GM23338 (cell line): Measurements from ENCODE around the gene RICTOR. TPM values are rescaled to one million over a fixed set of nuclear protein-coding genes. Genes with fewer than 3 reads are reported as not detected.
A peak's percentile ranks its signal among the peaks of the same experiment; 100 is the strongest.

ENCODE experiments used
- ATAC-seq: fragments of 200-7000 bp; cut with Tn5 transposase; 3 replicates; pipeline ENCODE4 v1.9.1; 2020
- DNase-seq: peaks from one replicate; pipeline ENCODE4 v3.0.0-alpha.2; 2015; ENCODE audit warnings: low spot score
- H2AFZ ChIP-seq: fragments of 200-600 bp; sonication (generic); 2 replicates; pipeline ENCODE4 v1.8.0; 2016; ENCODE audit warnings: antibody characterized with exemption, mild to moderate bottlenecking, moderate library complexity
- H3F3A ChIP-seq: fragments of 200-600 bp; sonication (generic); replicated peaks from 2 replicates; pipeline ENCODE4 v1.8.0; 2017; ENCODE audit warnings: antibody characterized with exemption, mixed run types, low read depth
- H3K27ac ChIP-seq: fragments of 200-600 bp; sonication (generic); 2 replicates; pipeline ENCODE4 v1.6.1; 2016; ENCODE audit warnings: low read depth
- H3K27me3 ChIP-seq: fragments of 200-600 bp; sonication (generic); 2 replicates; pipeline ENCODE4 v1.8.0; 2016; ENCODE audit warnings: mild to moderate bottlenecking, mixed run types, moderate library complexity; ENCODE audit not compliant: insufficient read depth
- H3K36me3 ChIP-seq: fragments of 200-600 bp; sonication (generic); 2 replicates; pipeline ENCODE4 v1.8.0; 2016; ENCODE audit warnings: mild to moderate bottlenecking; ENCODE audit not compliant: insufficient read depth
- H3K4me1 ChIP-seq: fragments of 200-600 bp; sonication (generic); 2 replicates; pipeline ENCODE4 v1.8.0; 2016; ENCODE audit warnings: mild to moderate bottlenecking, moderate library complexity; ENCODE audit not compliant: insufficient read depth
- H3K4me2 ChIP-seq: fragments of 200-600 bp; sonication (generic); 2 replicates; pipeline ENCODE4 v1.7.1; 2017; ENCODE audit warnings: mixed run types
- H3K4me3 ChIP-seq: fragments of 200-600 bp; sonication (generic); 2 replicates; pipeline ENCODE4 v1.6.1; 2016; ENCODE audit warnings: mixed run types
- H3K79me2 ChIP-seq: fragments of 200-600 bp; sonication (generic); replicated peaks from 2 replicates; pipeline ENCODE4 v1.8.0; 2017; ENCODE audit warnings: mild to moderate bottlenecking; ENCODE audit not compliant: insufficient read depth
- H3K9me2 ChIP-seq: fragments of 200-600 bp; sonication (generic); 2 replicates; pipeline ENCODE4 v1.8.0; 2017; ENCODE audit not compliant: insufficient read depth
- H4K20me1 ChIP-seq: fragments of 200-600 bp; sonication (generic); replicated peaks from 2 replicates; pipeline ENCODE4 v1.8.0; 2017; ENCODE audit warnings: mild to moderate bottlenecking; ENCODE audit not compliant: insufficient read depth
- H3K27ac Mint-ChIP-seq: 2 replicates; pipeline ENCODE4 v1.8.0; 2020; ENCODE audit warnings: inconsistent platforms, mild to moderate bottlenecking, moderate library complexity, mixed read lengths
- H3K27me3 Mint-ChIP-seq: 3 replicates; pipeline ENCODE4 v1.8.0; 2022; ENCODE audit warnings: low read depth, mild to moderate bottlenecking, moderate library complexity, mixed read lengths, inconsistent platforms; ENCODE audit not compliant: insufficient read depth, poor library complexity
- H3K36me3 Mint-ChIP-seq: 3 replicates; pipeline ENCODE4 v1.8.0; 2021; ENCODE audit warnings: low read depth, mild to moderate bottlenecking, inconsistent platforms, moderate library complexity, mixed read lengths
- H3K4me1 Mint-ChIP-seq: 3 replicates; pipeline ENCODE4 v1.8.0; 2020; ENCODE audit warnings: mild to moderate bottlenecking, inconsistent platforms, mixed read lengths
- H3K4me3 Mint-ChIP-seq: 3 replicates; pipeline ENCODE4 v1.8.0; 2021; ENCODE audit warnings: moderate library complexity, mild to moderate bottlenecking, inconsistent platforms, mixed read lengths
- H3K9me3 Mint-ChIP-seq: 3 replicates; pipeline ENCODE4 v1.8.0; 2020; ENCODE audit warnings: moderate library complexity, mild to moderate bottlenecking, inconsistent platforms, mixed read lengths
- CREB1 ChIP-seq: fragments of 250-450 bp; sonication (Bioruptor Pico); IDR thresholded peaks from 2 replicates; pipeline ENCODE4 v1.5.0; 2020; ENCODE audit warnings: low read depth, mild to moderate bottlenecking, moderate library complexity
- CTCF ChIP-seq, 2 experiments: fragments of 200-600 bp in 1 of 2; sonication (generic) in 1 of 2; conservative IDR thresholded peaks; 2 replicates each; pipeline versions ENCODE4 v1.5.1 to v1.6.1; 2016 to 2017; ENCODE audit warnings: antibody characterized with exemption in 2 of 2, low read depth in 2 of 2, mild to moderate bottlenecking in 2 of 2, moderate library complexity in 1 of 2
- ETS1 ChIP-seq: IDR thresholded peaks from 2 replicates; pipeline ENCODE4 v1.6.1; 2016; ENCODE audit warnings: antibody characterized with exemption
- EZH2phosphoT487 ChIP-seq: fragments of 200-600 bp; sonication (generic); IDR thresholded peaks from one replicate; pipeline ENCODE4 v1.8.1; 2018; ENCODE audit warnings: antibody characterized with exemption; ENCODE audit not compliant: unreplicated experiment
- JUNB ChIP-seq: IDR thresholded peaks from one replicate; pipeline ENCODE4 v1.6.1; 2016; ENCODE audit warnings: antibody characterized with exemption; ENCODE audit not compliant: unreplicated experiment
- NANOG ChIP-seq: IDR thresholded peaks from 2 replicates; pipeline ENCODE4 v1.6.1; 2016; ENCODE audit warnings: antibody characterized with exemption, borderline replicate concordance
- POLR2AphosphoS5 ChIP-seq: IDR thresholded peaks from 2 replicates; pipeline ENCODE4 v1.6.1; 2016; ENCODE audit warnings: antibody characterized with exemption, low read depth
- REST ChIP-seq: IDR thresholded peaks from one replicate; pipeline ENCODE4 v1.6.1; 2018; ENCODE audit warnings: antibody characterized with exemption; ENCODE audit not compliant: unreplicated experiment
- STAT1 ChIP-seq: IDR thresholded peaks from one replicate; pipeline ENCODE4 v1.6.1; 2016; ENCODE audit warnings: antibody characterized with exemption; ENCODE audit not compliant: unreplicated experiment
- polyA plus RNA-seq: library from polyadenylated mRNA; unstranded; fragments of >200 nt; fragmentation: Nextera tagmentation; extraction: Ambion mirVana; gene quantifications from 2 replicates; pipeline ENCODE4 v1.2.1, GENCODE V29; 2016
- total RNA-seq: library from RNA; depleted of rRNA; stranded (reverse); fragments of >200 nt; shearing (Covaris generic); gene quantifications from 2 replicates; pipeline ENCODE4 v1.2.3, GENCODE V29; 2014

RICTOR gene
- total and polyA plus RNA-seq, 2 experiments from 2014 or later, result 9.9 to 27.4 TPM

GRCh38 chr5:39062530-39062929 lies 11.7 kb downstream of the RICTOR start:
- no peaks in the 10 kb centered on the region for H3K27me3 ChIP-seq
- Mint-ChIP-seq H3K4me1 (peaks cover 28% of the 10 kb centered on the region), H3K27ac (no peak overlapping the region)

More at GRCh38 chr5:39062530-39062929, 11.7 kb downstream of the RICTOR start:
- Mint-ChIP-seq H3K9me3 (peaks cover 26% of the 10 kb centered on the region), H3K36me3 (peaks cover 30% of the 10 kb centered on the region), H3K27me3 (peaks cover 9% of the 10 kb centered on the region), H3K4me3 (no peak overlapping the region)
- ATAC-seq (no peak), DNase-seq (no peak)
- H3K79me2 ChIP-seq, result peaks cover 98% of the 10 kb centered on the region
- peak overlapping the region; percentile 8; the same call in 1 of the 2 replicates for H3K4me2 ChIP-seq
- no peaks in the 10 kb centered on the region for H3K9me2 ChIP-seq
- H4K20me1 ChIP-seq, result no peaks in the 10 kb centered on the region; the same call in 1 of the 2 replicates
- H3F3A ChIP-seq, result no peaks in the 10 kb centered on the region
- TF ChIP-seq POLR2AphosphoS5 (no peak), NANOG (no peak), REST (no peak), EZH2phosphoT487 (no peak), CREB1 (no peak), ETS1 (no peak), JUNB (no peak), STAT1 (no peak), CTCF (conservative IDR thresholded peaks at IDR 0.05; ENCODE audit: low read depth in 2 of 2) (no peak)
- H3K27ac ChIP-seq, result no peak overlapping the region
- H3K36me3 ChIP-seq, result peaks cover 16% of the 10 kb centered on the region; the same call in 1 of the 2 replicates
- no peak overlapping the region for H3K4me3 ChIP-seq
- H2AFZ ChIP-seq, result no peak overlapping the region
- H3K4me1 ChIP-seq, result peaks cover 35% of the 10 kb centered on the region
